ENCODE results near the gene CGRRF1. TPM values are rescaled to one million over a fixed set of nuclear protein-coding genes. Genes with fewer than 3 reads are reported as not detected.

Gene CGRRF1
- total and polyA plus RNA-seq, 5 donors = 16.8 to 27.2 (median 24.7) TPM

GRCh38 chr14:54547583-54547982 lies 37.9 kb downstream of the CGRRF1 start:
- H3K4me3 ChIP-seq (ENCODE audit: low read length) = no peak overlapping the region
- ATAC-seq (no peak), DNase-seq (no peak)
- WGBS = 97% methylated on average over 3 of the region's 3 CpGs
- H3K9me3 ChIP-seq (ENCODE audit: control insufficient read depth, low read length) = no peaks in the 10 kb centered on the region
- intact Hi-C loops (cut with DNase I) = no loop called here
- no peaks in the 10 kb centered on the region for H3K27me3 ChIP-seq (ENCODE audit: control insufficient read depth, insufficient read depth)
- no peaks in the 10 kb centered on the region for H3K4me1 ChIP-seq (ENCODE audit: control insufficient read depth, insufficient read depth, low read length)
- no peak overlapping the region for H3K27ac ChIP-seq (ENCODE audit: low read length)

GRCh38 chr14:54548491-54548890 lies 38.8 kb downstream of the CGRRF1 start:
- intact Hi-C loops (cut with DNase I) = no loop called here
- WGBS = 84% methylated on average over 5 of the region's 5 CpGs
- no peak overlapping the region for H3K4me3 ChIP-seq (ENCODE audit: low read length)

GRCh38 chr14:54549862-54550261 lies 40.2 kb downstream of the CGRRF1 start:
- WGBS = 78% methylated on average over 3 of the region's 3 CpGs
- no peak for ATAC-seq

More at GRCh38 chr14:54548491-54548890, 38.8 kb downstream of the CGRRF1 start:
- Histone ChIP-seq H3K27me3 (ENCODE audit: control insufficient read depth, insufficient read depth) (no peaks in the 10 kb centered on the region), H3K4me1 (ENCODE audit: control insufficient read depth, insufficient read depth, low read length) (no peaks in the 10 kb centered on the region), H3K9me3 (ENCODE audit: control insufficient read depth, low read length) (no peaks in the 10 kb centered on the region), H3K27ac (ENCODE audit: low read length) (no peak overlapping the region)
- DNase-seq = no peak
- ATAC-seq = no peak

GRCh38 chr14:54550514-54550913 lies 40.8 kb downstream of the CGRRF1 start:
- H3K4me1 ChIP-seq (ENCODE audit: control insufficient read depth, insufficient read depth, low read length) = no peaks in the 10 kb centered on the region
- DNase-seq (no peak), ATAC-seq (no peak)
- H3K4me3 ChIP-seq (ENCODE audit: low read length) = no peak overlapping the region
- H3K27me3 ChIP-seq (ENCODE audit: control insufficient read depth, insufficient read depth) = no peaks in the 10 kb centered on the region
- 82% methylated on average over 1 of the region's 1 CpG for whole genome bisulfite sequencing
- H3K27ac ChIP-seq (ENCODE audit: low read length) = no peak overlapping the region
- H3K9me3 ChIP-seq (ENCODE audit: control insufficient read depth, low read length) = no peaks in the 10 kb centered on the region
- intact Hi-C loops (cut with DNase I) = no loop called here

More at GRCh38 chr14:54549862-54550261, 40.2 kb downstream of the CGRRF1 start:
- no peak for DNase-seq
- intact Hi-C loops (cut with DNase I) = no loop called here
- Histone ChIP-seq H3K9me3 (ENCODE audit: control insufficient read depth, low read length) (no peaks in the 10 kb centered on the region), H3K27ac (ENCODE audit: low read length) (no peak overlapping the region), H3K27me3 (ENCODE audit: control insufficient read depth, insufficient read depth) (no peaks in the 10 kb centered on the region), H3K4me1 (ENCODE audit: control insufficient read depth, insufficient read depth, low read length) (no peaks in the 10 kb centered on the region), H3K4me3 (ENCODE audit: low read length) (no peak overlapping the region)

GRCh38 chr14:54554401-54554800 lies 44.7 kb downstream of the CGRRF1 start:
- Histone ChIP-seq H3K27ac (ENCODE audit: low read length) (no peak overlapping the region), H3K4me1 (ENCODE audit: control insufficient read depth, insufficient read depth, low read length) (no peaks in the 10 kb centered on the region), H3K9me3 (ENCODE audit: control insufficient read depth, low read length) (no peaks in the 10 kb centered on the region), H3K27me3 (ENCODE audit: control insufficient read depth, insufficient read depth) (no peaks in the 10 kb centered on the region), H3K4me3 (ENCODE audit: low read length) (no peak overlapping the region)
- no peak for ATAC-seq
- DNase-seq = no peak
- intact Hi-C loops (cut with DNase I) = no loop called here
- WGBS = 94% methylated on average over 2 of the region's 2 CpGs

- no peak for DNase-seq
- H3K4me3 ChIP-seq (ENCODE audit: low read length) = no peak overlapping the region
- no peaks in the 10 kb centered on the region for H3K4me1 ChIP-seq (ENCODE audit: control insufficient read depth, insufficient read depth, low read length)
- no peak overlapping the region for H3K27ac ChIP-seq (ENCODE audit: low read length)
- 91% methylated on average over 2 of the region's 2 CpGs for WGBS
- no peaks in the 10 kb centered on the region for H3K27me3 ChIP-seq (ENCODE audit: control insufficient read depth, insufficient read depth)
- H3K9me3 ChIP-seq (ENCODE audit: control insufficient read depth, low read length) = no peaks in the 10 kb centered on the region
- ATAC-seq = no peak
- intact Hi-C loops (cut with DNase I) = no loop called here
These were observed 45.9 kb downstream of the CGRRF1 start for GRCh38 chr14:54555651-54556050.

GRCh38 chr14:54556535-54556934 lies 46.8 kb downstream of the CGRRF1 start:
- H3K4me3 ChIP-seq (ENCODE audit: low read length) = no peak overlapping the region
- no peaks in the 10 kb centered on the region for H3K27me3 ChIP-seq (ENCODE audit: control insufficient read depth, insufficient read depth)
- no peaks in the 10 kb centered on the region for H3K4me1 ChIP-seq (ENCODE audit: control insufficient read depth, insufficient read depth, low read length)
- 88% methylated on average over 9 of the region's 9 CpGs for WGBS
- H3K9me3 ChIP-seq (ENCODE audit: control insufficient read depth, low read length) = no peaks in the 10 kb centered on the region
- intact Hi-C loops (cut with DNase I) = no loop called here
- ATAC-seq (no peak), DNase-seq (no peak)
- no peak overlapping the region for H3K27ac ChIP-seq (ENCODE audit: low read length)

GRCh38 chr14:54562334-54562733 lies 52.6 kb downstream of the CGRRF1 start:
- ATAC-seq = no peak
- 46% methylated on average over 5 of the region's 5 CpGs for WGBS
- H3K27me3 ChIP-seq (ENCODE audit: control insufficient read depth, insufficient read depth) = no peaks in the 10 kb centered on the region
- H3K27ac ChIP-seq (ENCODE audit: low read length) = no peak overlapping the region
- intact Hi-C loops (cut with DNase I) = loop anchor here in 1 of 4 donors (10.0 kb wide), 2 partner anchors 242 to 332 kb away; no protein-coding TSS in a partner anchor
- H3K4me3 ChIP-seq (ENCODE audit: low read length) = no peak overlapping the region
- no peaks in the 10 kb centered on the region for H3K4me1 ChIP-seq (ENCODE audit: control insufficient read depth, insufficient read depth, low read length)
- no peak for DNase-seq
- H3K9me3 ChIP-seq (ENCODE audit: control insufficient read depth, low read length) = no peaks in the 10 kb centered on the region

GRCh38 chr14:54564071-54564867 lies 54.6 kb downstream of the CGRRF1 start:
- H3K4me1 ChIP-seq (ENCODE audit: control insufficient read depth, insufficient read depth, low read length) = peaks cover 5% of the 10 kb centered on the region
- no peak for ATAC-seq
- no peaks in the 10 kb centered on the region for H3K9me3 ChIP-seq (ENCODE audit: control insufficient read depth, low read length)
- H3K27me3 ChIP-seq (ENCODE audit: control insufficient read depth, insufficient read depth) = no peaks in the 10 kb centered on the region
- H3K27ac ChIP-seq (ENCODE audit: low read length) = peak overlapping the region; percentile 92
- intact Hi-C loops (cut with DNase I) = loop anchor here in 2 of 4 donors (1.0 to 10.0 kb wide), 4 partner anchors 209 to 331 kb away; no protein-coding TSS in a partner anchor
- H3K4me3 ChIP-seq (ENCODE audit: low read length) = peak overlapping the region; percentile 91
- DNase-seq = no peak
- 5% methylated on average over 9 of the region's 9 CpGs for WGBS

GRCh38 chr14:54564868-54565784 lies 55.4 kb downstream of the CGRRF1 start:
- Histone ChIP-seq H3K4me1 (ENCODE audit: control insufficient read depth, insufficient read depth, low read length) (peaks cover 8% of the 10 kb centered on the region), H3K27me3 (ENCODE audit: control insufficient read depth, insufficient read depth) (no peaks in the 10 kb centered on the region), H3K4me3 (ENCODE audit: low read length) (peak overlapping the region; percentile 91), H3K9me3 (ENCODE audit: control insufficient read depth, low read length) (no peaks in the 10 kb centered on the region), H3K27ac (ENCODE audit: low read length) (peak overlapping the region; percentile 92)
- ATAC-seq (peak; percentile 66 to 76), DNase-seq (peak; percentile 75 to 90 (median 88))
- under 1% methylated on average over 69 of the region's 69 CpGs for WGBS
- intact Hi-C loops (cut with DNase I) = loop anchor here (1.0 to 10.0 kb wide), 7 partner anchors 122 to 330 kb away; no protein-coding TSS in a partner anchor
